Heart right ventricle (tissue), 16 donors: ENCODE data around the gene SNRNP70. TPM values are rescaled to one million over a fixed set of nuclear protein-coding genes. Genes with fewer than 3 reads are reported as not detected.

Experiments
- ATAC-seq, 8 donors: fragments of 200-7000 bp; cut with Tn5 transposase; one replicate each; pipeline ENCODE4 v1.9.1; 2020; ENCODE audit warnings: mild to moderate bottlenecking in 8 of 8, moderate library complexity in 8 of 8, moderate number of reproducible peaks in 1 of 8
- DNase-seq, 2 donors: peaks; one replicate each; pipeline ENCODE4 v3.0.0-alpha.2; 2020
- H3K27ac ChIP-seq, 10 donors: fragments of 200-600 bp; sonication (generic) in 2 of 10; one replicate each; pipeline versions ENCODE4 v1.5.0 to v1.8.0; 2020 to 2022; ENCODE audit warnings: mild to moderate bottlenecking in 3 of 10
- H3K27me3 ChIP-seq, 7 donors: fragments of 200-600 bp; one replicate each; pipeline ENCODE4 v1.8.0; 2021 to 2022; ENCODE audit warnings: mild to moderate bottlenecking in 2 of 7
- H3K36me3 ChIP-seq, 9 donors: fragments of 200-600 bp; sonication (generic) in 1 of 9; one replicate each; pipeline versions ENCODE4 v1.5.0 to v1.8.0; 2020 to 2022; ENCODE audit warnings: mild to moderate bottlenecking in 2 of 9
- H3K4me1 ChIP-seq, 9 donors: fragments of 200-600 bp; sonication (generic) in 1 of 9; one replicate each; pipeline versions ENCODE4 v1.5.0 to v1.8.0; 2020 to 2022; ENCODE audit warnings: mild to moderate bottlenecking in 4 of 9
- H3K4me3 ChIP-seq, 10 donors: fragments of 200-600 bp; sonication (generic) in 2 of 10; one replicate each; pipeline versions ENCODE4 v1.5.0 to v1.8.0; 2020 to 2022; ENCODE audit warnings: mild to moderate bottlenecking in 7 of 10, moderate library complexity in 2 of 10
- H3K9me3 ChIP-seq, 11 donors: fragments of 200-600 bp in 10 of 11; sonication (generic) in 2 of 11; one replicate each; pipeline versions ENCODE4 v1.5.0 to v1.8.0; 2013 to 2022; ENCODE audit warnings: mild to moderate bottlenecking in 2 of 11, control low read depth in 1 of 11, moderate library complexity in 1 of 11
- CTCF ChIP-seq, 9 donors: fragments of 200-600 bp; sonication (generic) in 2 of 9; IDR thresholded peaks; one replicate each; pipeline versions ENCODE4 v1.5.0 to v1.8.0; 2021 to 2022; ENCODE audit warnings: antibody characterized with exemption in 9 of 9, mild to moderate bottlenecking in 5 of 9, moderate library complexity in 1 of 9
- WGBS, 2 donors: extraction: QIAGEN DNeasy Blood & Tissue Kit; methylation state at CpG; one replicate each; pipeline ENCODE4 v1.1.7; 2013; ENCODE audit warnings: inconsistent platforms in 1 of 2; 5-methylcytosine and 5-hydroxymethylcytosine counted together
- intact Hi-C, 10 donors: fragments of 100-400 bp; cut with DNase I; formaldehyde crosslinking; loops; one replicate each; pipeline versions ENCODE4 v1.11.1 to v1.14.2; 2022
- polyA plus RNA-seq, 2 donors: library from polyadenylated mRNA; stranded (reverse); fragments of 200-250 nt; gene quantifications; one replicate each; pipeline ENCODE4 v1.2.3, GENCODE V29; 2013
- total RNA-seq, 10 donors: library from RNA; stranded (reverse); fragmentation: NEBNext Ultra II Directional in 3 of 10; extraction: Animal tissue kit (Norgen Biotek cat#: 25700) in 3 of 10; gene quantifications; one replicate each; pipeline versions ENCODE4 v1.2.1 to v1.2.4, GENCODE V29; 2021 to 2023
- donor health status: Arrhythmogenic right ventricular cardiomyopathy.
- donor health status: ischemic (EF 13 %, LVEDD 7.1; RV severe dilation, severe dysfunction).
- donor health status: healthy with polysubstance abuse.
- donor health status: DM: no; HTN: yes; CAD: no.
- donor health status: DM: no; HTN: no; CAD: no.
- donor health status: ischemic (EF 25% LVEDD 6.9; RV normal size, moderate dysfunction).
- donor health status: ischemic (EF 25% LVEDD 5.7; RV mildly dilated, moderate dysfunction).
- donor health status: healthy.
- donor health status: DM: yes; HTN: yes; CAD: no.
- donor health status: Ischemic cardiomyopathy.
- donor health status: ischemic (EF 35%, LVEDD 5.7; RV mildly dilated, moderate dysfunction).
- donor health status: nonischemic (EF 11% LVEDD 7.7; RV severe dilation, severe dysfunction).
- donor health status: DM: yes; HTN: yes; CAD: no.
- donor health status: PGD.
- donor health status: ischemic (EF 29% LVEDD 5.4; RV normal size, mild dysfunction).
- donor health status: nonischemic (EF 23%, LVEDD 6.1; RV moderate dilation, normal function).

Gene SNRNP70
- total and polyA plus RNA-seq, 12 donors = 75.2 to 330 (median 94.8) TPM

- intact Hi-C loops = loop anchor here in 3 of 10 donors (5.0 kb wide), 2 partner anchors 36 to 41 kb away; partner anchors contain the start of genes HRC (in 2 of the 3) and TRPM4 (in 2 of the 3)
- H3K27ac ChIP-seq = no peak overlapping the region
- H3K9me3 ChIP-seq = no peaks in the 10 kb centered on the region
- DNase-seq (no peak), ATAC-seq (no peak)
- H3K4me1 ChIP-seq = peaks cover 11 to 56% (median 39%) of the 10 kb centered on the region in 9 donors
- H3K36me3 ChIP-seq = no peaks in the 10 kb centered on the region
- H3K4me3 ChIP-seq = no peak overlapping the region
- peaks cover 0 to 19% (median 0%) of the 10 kb centered on the region in 7 donors for H3K27me3 ChIP-seq
- TF ChIP-seq CTCF (IDR thresholded peaks at IDR 0.05) = no peak
- 40 to 48% methylated on average over 1 of the region's 1 CpG for WGBS, 2 donors
Measured at GRCh38 chr19:49116544-49116943, 31.3 kb downstream of the SNRNP70 start.

- intact Hi-C loops = loop anchor here in 4 of 10 donors (2.0 to 5.0 kb wide), 3 partner anchors 31 to 39 kb away; partner anchors contain the start of genes HRC (in 2 of the 4) and TRPM4 (in 2 of the 4)
- DNase-seq = peak; percentile 42 to 46
- Histone ChIP-seq H3K27ac (peak overlapping the region; percentile 86 to 99 (median 97)), H3K36me3 (no peaks in the 10 kb centered on the region), H3K4me3 (peak overlapping the region; percentile 41 to 85 (median 64)), H3K27me3 (peaks cover 0 to 19% (median 0%) of the 10 kb centered on the region in 7 donors), H3K4me1 (peaks cover 11 to 56% (median 39%) of the 10 kb centered on the region in 9 donors), H3K9me3 (no peaks in the 10 kb centered on the region)
- TF ChIP-seq CTCF (IDR thresholded peaks at IDR 0.05) = no peak
- no peak for ATAC-seq
- 64 to 70% methylated on average over 26 of the region's 26 CpGs for WGBS, 2 donors
Measured at GRCh38 chr19:49117677-49118564, 32.7 kb downstream of the SNRNP70 start.

GRCh38 chr19:49118565-49119410 lies 33.5 kb downstream of the SNRNP70 start, which contains the start of gene C19orf73:
TSS of gene C19orf73 (minus strand) at chr19:49119143. CDS start at chr19:49119022, 121 bp downstream.
- ATAC-seq (peak; percentile 89 to 95 (median 94)), DNase-seq (peak; percentile 94 to 97)
- no peaks in the 10 kb centered on the region for H3K9me3 ChIP-seq
- peaks cover 0 to 19% (median 0%) of the 10 kb centered on the region in 7 donors for H3K27me3 ChIP-seq
- H3K36me3 ChIP-seq = no peaks in the 10 kb centered on the region
- H3K27ac ChIP-seq = peak within 1 kb of the TSS; percentile 86 to 99 (median 97)
- WGBS, 2 donors = 1% methylated on average over 85 of the region's 85 CpGs
- peaks cover 11 to 50% (median 35%) of the 10 kb centered on the region in 9 donors for H3K4me1 ChIP-seq
- peak in 4 of 9 donors; percentile 20 to 40 (median 27) for TF ChIP-seq CTCF (IDR thresholded peaks at IDR 0.05)
- peak within 1 kb of the TSS; percentile 41 to 85 (median 64) for H3K4me3 ChIP-seq
- intact Hi-C loops = loop anchor here in 4 of 10 donors (2.0 to 5.0 kb wide), 3 partner anchors 30 to 39 kb away; partner anchors contain the start of genes HRC (in 2 of the 4) and TRPM4 (in 2 of the 4)
